SW 1271 (cell line): ENCODE data around the gene NANS.
A peak's percentile ranks its signal among the peaks of the same experiment; 100 is the strongest.
"Not testable (repeated sequence)": the region's sequence is repeated elsewhere in the genome, so short reads cannot be mapped to it uniquely, and the experiment has no call there.

ENCODE experiments used
- DNase-seq, 2 experiments: peaks; one replicate each; lab custom pipeline; 2025; lab: John Stamatoyannopoulos, UW

Gene NANS

GRCh38 chr9:98101416-98101815 is 44.9 kb downstream of the NANS start:
- DNase-seq: no peak

- DNase-seq: no peak
Observed at GRCh38 chr9:98101868-98102273, 45.3 kb downstream of the NANS start.

- DNase-seq: no peak
Observed at GRCh38 chr9:98104445-98104881, 47.9 kb downstream of the NANS start.

- DNase-seq: no peak
Observed at GRCh38 chr9:98105006-98105405, 48.5 kb downstream of the NANS start.

GRCh38 chr9:98107926-98108325 is 51.4 kb downstream of the NANS start:
- no peak for DNase-seq

GRCh38 chr9:98108531-98109031 is 52.0 kb downstream of the NANS start:
- no peak for DNase-seq

GRCh38 chr9:98109052-98109451 is 52.5 kb downstream of the NANS start:
- no peak for DNase-seq

- not testable (repeated sequence) for DNase-seq
Observed at GRCh38 chr9:98117097-98117496, 60.6 kb downstream of the NANS start.

- peak; percentile 22 to 62 for DNase-seq
Observed at GRCh38 chr9:98117984-98118639, 61.6 kb downstream of the NANS start.

GRCh38 chr9:98118640-98119601 is 62.4 kb downstream of the NANS start, which contains the start of gene TRIM14:
TSS of gene TRIM14 (minus strand) at chr9:98119222. CDS start at chr9:98119188, 34 bp downstream.
- DNase-seq: peak; percentile 75 to 85

- DNase-seq: no peak
Observed at GRCh38 chr9:98120476-98120875, 63.9 kb downstream of the NANS start.

GRCh38 chr9:98121058-98121457 is 64.5 kb downstream of the NANS start:
- DNase-seq: no peak

- DNase-seq: not testable (repeated sequence)
Observed at GRCh38 chr9:98124091-98124490, 67.6 kb downstream of the NANS start.

- DNase-seq: no peak
Observed at GRCh38 chr9:98124637-98125426, 68.3 kb downstream of the NANS start.

- no peak for DNase-seq
Observed at GRCh38 chr9:98127226-98127625, 70.7 kb downstream of the NANS start.

- DNase-seq: no peak
Observed at GRCh38 chr9:98128316-98128715, 71.8 kb downstream of the NANS start.

- DNase-seq: no peak
Observed at GRCh38 chr9:98129451-98129881, 72.9 kb downstream of the NANS start.

- not testable (repeated sequence) for DNase-seq
Observed at GRCh38 chr9:98130060-98130459, 73.5 kb downstream of the NANS start.

GRCh38 chr9:98130576-98131228 is 74.2 kb downstream of the NANS start:
- no peak for DNase-seq

GRCh38 chr9:98132158-98132557 is 75.6 kb downstream of the NANS start:
- no peak for DNase-seq
